Thoracic aorta (tissue), 2 donors: Measurements from ENCODE around the gene WFDC5. TPM values are rescaled to one million over a fixed set of nuclear protein-coding genes. Genes with fewer than 3 reads are reported as not detected.
"Not testable (repeated sequence)": the region's sequence is repeated elsewhere in the genome, so short reads cannot be mapped to it uniquely, and the experiment has no call there.

Experiments used
- ATAC-seq: fragments of 150-250 bp; one replicate; pipeline ENCODE4 v1.8.0; 2017; ENCODE audit warnings: low read depth; ENCODE audit not compliant: insufficient number of reproducible peaks, low FRiP score
- DNase-seq: peaks from one replicate; pipeline ENCODE4 v3.0.0-alpha.2; 2020; ENCODE audit warnings: low spot score
- H3K27ac ChIP-seq, 2 donors: fragments of 200-600 bp; sonication (generic); 1 replicate in 1 of 2; 2 replicates in 1 of 2; pipeline ENCODE4 v1.5.1; 2016; ENCODE audit warnings: mild to moderate bottlenecking in 2 of 2, moderate library complexity in 2 of 2
- H3K27me3 ChIP-seq: fragments of 200-600 bp; sonication (generic); replicated peaks from 2 replicates; pipeline ENCODE4 v1.6.0; 2016; ENCODE audit warnings: mild to moderate bottlenecking; ENCODE audit not compliant: insufficient read depth
- H3K36me3 ChIP-seq: fragments of 200-600 bp; sonication (generic); one replicate; pipeline ENCODE4 v1.5.1; 2016
- H3K4me1 ChIP-seq, 2 donors: fragments of 200-600 bp; sonication (generic); 1 replicate in 1 of 2; 2 replicates in 1 of 2; pipeline versions ENCODE4 v1.5.1 to v1.6.0; 2016; ENCODE audit warnings: low read depth in 2 of 2, mild to moderate bottlenecking in 1 of 2; ENCODE audit not compliant: control insufficient read depth in 1 of 2
- H3K4me3 ChIP-seq: fragments of 200-600 bp; sonication (generic); 2 replicates; pipeline ENCODE4 v1.5.1; 2016; ENCODE audit warnings: mild to moderate bottlenecking
- H3K9me3 ChIP-seq: fragments of 200-600 bp; sonication (generic); 2 replicates; pipeline ENCODE4 v1.5.1; 2016
- total RNA-seq, 2 donors: library from RNA; depleted of rRNA; stranded (reverse); fragments of >200 nt; gene quantifications; one replicate each; pipeline versions ENCODE4 v1.1.0 to v1.2.3, GENCODE V29; 2016
- TF ChIP-seq, protein P1 (sequence below): fragments of 200-600 bp; sonication (generic); IDR thresholded peaks from one replicate; pipeline ENCODE4 v1.5.1; 2019; ENCODE audit warnings: antibody characterized with exemption

WFDC5 gene
- total RNA-seq, 2 donors from 2014 or later: not detected

DNA sequence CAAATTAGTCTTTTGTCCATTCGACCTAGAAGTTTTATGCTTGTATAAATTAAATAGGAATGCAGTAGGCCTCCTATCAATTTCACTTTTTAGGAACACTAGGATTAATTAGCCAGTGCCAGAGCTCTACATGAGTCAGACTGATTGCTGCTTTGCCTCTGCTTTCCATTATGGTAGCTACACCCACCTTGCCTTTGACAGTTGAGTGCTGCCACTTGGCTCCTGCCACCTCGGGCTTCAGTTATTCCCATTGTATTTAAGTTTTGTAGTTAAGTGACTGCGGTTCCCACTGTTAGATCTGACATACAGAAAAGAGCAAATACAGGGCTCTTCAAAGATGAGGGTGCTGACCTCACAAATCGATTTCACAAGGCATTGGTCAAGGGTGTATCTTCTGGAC lies 25.9 kb upstream of the WFDC5 start:
- no peak overlapping the region for H3K27ac ChIP-seq
- H3K4me1 ChIP-seq: no peaks in the 10 kb centered on the region
- DNase-seq: no peak
- H3K4me3 ChIP-seq: no peak overlapping the region
- no peaks in the 10 kb centered on the region for H3K9me3 ChIP-seq
- H3K36me3 ChIP-seq: no peaks in the 10 kb centered on the region
- H3K27me3 ChIP-seq: no peaks in the 10 kb centered on the region
- ATAC-seq: no peak
- TF ChIP-seq, protein P1, sequence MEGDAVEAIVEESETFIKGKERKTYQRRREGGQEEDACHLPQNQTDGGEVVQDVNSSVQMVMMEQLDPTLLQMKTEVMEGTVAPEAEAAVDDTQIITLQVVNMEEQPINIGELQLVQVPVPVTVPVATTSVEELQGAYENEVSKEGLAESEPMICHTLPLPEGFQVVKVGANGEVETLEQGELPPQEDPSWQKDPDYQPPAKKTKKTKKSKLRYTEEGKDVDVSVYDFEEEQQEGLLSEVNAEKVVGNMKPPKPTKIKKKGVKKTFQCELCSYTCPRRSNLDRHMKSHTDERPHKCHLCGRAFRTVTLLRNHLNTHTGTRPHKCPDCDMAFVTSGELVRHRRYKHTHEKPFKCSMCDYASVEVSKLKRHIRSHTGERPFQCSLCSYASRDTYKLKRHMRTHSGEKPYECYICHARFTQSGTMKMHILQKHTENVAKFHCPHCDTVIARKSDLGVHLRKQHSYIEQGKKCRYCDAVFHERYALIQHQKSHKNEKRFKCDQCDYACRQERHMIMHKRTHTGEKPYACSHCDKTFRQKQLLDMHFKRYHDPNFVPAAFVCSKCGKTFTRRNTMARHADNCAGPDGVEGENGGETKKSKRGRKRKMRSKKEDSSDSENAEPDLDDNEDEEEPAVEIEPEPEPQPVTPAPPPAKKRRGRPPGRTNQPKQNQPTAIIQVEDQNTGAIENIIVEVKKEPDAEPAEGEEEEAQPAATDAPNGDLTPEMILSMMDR: no peak

- not testable (repeated sequence) for H3K9me3 ChIP-seq, H3K36me3 ChIP-seq, H3K27ac ChIP-seq, H3K4me1 ChIP-seq, H3K27me3 ChIP-seq, H3K4me3 ChIP-seq, DNase-seq, ATAC-seq
Observed at GRCh38 chr20:45139733-45140375, 24.9 kb upstream of the WFDC5 start.

DNA sequence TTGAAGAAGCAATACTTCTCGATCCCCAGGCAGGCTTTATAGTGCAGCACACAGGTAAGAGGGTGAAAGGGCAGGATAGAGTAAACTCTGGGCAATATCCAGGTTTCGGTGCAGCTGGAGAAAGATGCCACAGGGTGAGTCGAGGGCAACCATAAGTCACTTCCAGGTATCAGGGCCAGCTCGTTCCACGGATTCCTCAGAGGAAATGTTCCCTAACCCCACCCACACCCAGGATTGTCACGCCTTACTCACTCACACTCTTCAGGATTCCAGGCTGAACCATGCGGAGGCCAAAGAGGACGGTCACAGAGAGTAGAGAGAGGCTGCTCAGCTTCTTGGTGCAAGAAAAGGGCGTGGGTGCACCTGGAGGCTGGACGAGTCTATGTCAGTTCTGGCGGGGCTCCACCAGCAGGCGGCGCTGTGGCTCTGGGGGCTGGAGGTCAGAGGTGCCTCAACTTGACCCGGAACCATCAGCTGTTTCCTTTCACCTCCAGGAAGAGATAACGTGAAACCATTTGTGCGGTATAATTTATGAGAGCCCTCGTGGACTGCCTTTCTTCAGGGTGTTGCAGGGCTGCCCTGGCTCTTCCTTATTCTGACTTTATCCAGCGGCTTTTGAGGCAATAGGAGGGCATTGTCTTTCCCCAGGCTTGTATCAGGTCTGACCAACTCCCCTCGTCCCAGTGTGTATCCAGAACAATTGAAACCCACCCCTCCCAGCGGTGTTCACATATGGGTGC lies 23.8 kb upstream of the WFDC5 start:
- TF ChIP-seq, protein P1: peak; percentile 15
- no peaks in the 10 kb centered on the region for H3K9me3 ChIP-seq
- no peak overlapping the region for H3K4me3 ChIP-seq
- no peak overlapping the region for H3K27ac ChIP-seq
- H3K36me3 ChIP-seq: no peaks in the 10 kb centered on the region
- no peak for DNase-seq
- no peaks in the 10 kb centered on the region for H3K27me3 ChIP-seq
- ATAC-seq: no peak
- H3K4me1 ChIP-seq: no peaks in the 10 kb centered on the region

DNA sequence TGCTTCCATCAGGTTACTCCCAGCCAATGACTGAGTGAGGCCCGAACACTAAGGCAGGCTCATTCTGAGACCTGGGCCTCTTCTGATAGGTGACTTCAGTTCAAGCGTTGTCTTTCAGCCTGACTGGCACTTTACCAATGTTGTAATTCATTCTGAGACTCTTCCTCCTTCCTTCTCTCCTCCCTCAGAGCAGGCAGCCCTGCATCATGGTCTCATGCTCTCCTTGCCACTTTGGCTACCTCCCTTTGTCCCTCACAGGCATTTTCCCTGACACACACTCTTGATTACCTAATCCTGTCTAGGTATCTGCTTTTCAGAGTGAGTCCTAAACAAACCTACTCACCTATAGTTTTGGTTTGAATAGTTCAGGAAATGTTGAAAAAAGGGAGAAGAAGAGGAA lies 21.9 kb upstream of the WFDC5 start:
- no peaks in the 10 kb centered on the region for H3K27me3 ChIP-seq
- H3K4me3 ChIP-seq: no peak overlapping the region
- ATAC-seq: no peak
- no peaks in the 10 kb centered on the region for H3K4me1 ChIP-seq
- H3K27ac ChIP-seq: no peak overlapping the region
- no peaks in the 10 kb centered on the region for H3K9me3 ChIP-seq
- TF ChIP-seq, protein P1: no peak
- no peaks in the 10 kb centered on the region for H3K36me3 ChIP-seq
- DNase-seq: no peak

- Histone ChIP-seq H3K9me3 (no peaks in the 10 kb centered on the region), H3K4me1 (no peaks in the 10 kb centered on the region), H3K4me3 (no peak overlapping the region), H3K36me3 (no peaks in the 10 kb centered on the region), H3K27me3 (no peaks in the 10 kb centered on the region), H3K27ac (no peak overlapping the region)
- ATAC-seq (no peak), DNase-seq (no peak)
- TF ChIP-seq, protein P1: no peak
Observed at GRCh38 chr20:45128099-45128498, 13.1 kb upstream of the WFDC5 start.
